Fibroblast of lung (primary cell): ENCODE results near the gene CCDC112. TPM values are rescaled to one million over a fixed set of nuclear protein-coding genes. Genes with fewer than 3 reads are reported as not detected.

ENCODE experiments used
- DNase-seq, 2 donors: peaks; one replicate each; pipeline versions ENCODE4 v3.0.0 to v3.0.0-alpha.2; 2010; ENCODE audit warnings: low read depth in 2 of 2
- H2AFZ ChIP-seq: 2 replicates; pipeline ENCODE4 v1.5.1; 2012; ENCODE audit warnings: low read length, control low read depth, inconsistent platforms
- H3K27ac ChIP-seq: 2 replicates; pipeline ENCODE4 v1.5.1; 2011; ENCODE audit warnings: low read length, control low read depth; ENCODE audit not compliant: insufficient read depth
- H3K27me3 ChIP-seq: 2 replicates; pipeline ENCODE4 v1.5.1; 2011; ENCODE audit warnings: mild to moderate bottlenecking, low read length; ENCODE audit not compliant: control insufficient read depth, insufficient read depth
- H3K36me3 ChIP-seq: 2 replicates; pipeline ENCODE4 v1.5.1; 2011; ENCODE audit warnings: low read length; ENCODE audit not compliant: control insufficient read depth, insufficient read depth
- H3K4me1 ChIP-seq: 2 replicates; pipeline ENCODE4 v1.5.1; 2011; ENCODE audit warnings: low read length; ENCODE audit not compliant: control insufficient read depth, insufficient read depth; ENCODE audit errors: extremely low read depth
- H3K4me2 ChIP-seq: 2 replicates; pipeline ENCODE4 v1.5.1; 2011; ENCODE audit warnings: low read length, control low read depth; ENCODE audit not compliant: insufficient read depth; ENCODE audit errors: extremely low read depth
- H3K4me3 ChIP-seq, 4 experiments: fragments of 200-600 bp in 1 of 4; sonication (generic) in 1 of 4; replicated peaks in 1 of 4; 2 replicates each; pipeline ENCODE4 v1.5.1; 2011 to 2016; ENCODE audit warnings: low read length in 4 of 4, low read depth in 3 of 4, mild to moderate bottlenecking in 3 of 4, control low read depth in 2 of 4, inconsistent platforms in 1 of 4, mixed read lengths in 1 of 4; ENCODE audit not compliant: insufficient read depth in 1 of 4; ENCODE audit errors: control extremely low read depth in 1 of 4
- H3K79me2 ChIP-seq: 2 replicates; pipeline ENCODE4 v1.5.1; 2012; ENCODE audit warnings: mild to moderate bottlenecking, low read length, inconsistent platforms; ENCODE audit not compliant: control insufficient read depth, insufficient read depth
- H3K9ac ChIP-seq: 2 replicates; pipeline ENCODE4 v1.5.1; 2011; ENCODE audit warnings: mild to moderate bottlenecking, low read length, control low read depth; ENCODE audit not compliant: insufficient read depth
- H3K9me3 ChIP-seq: 2 replicates; pipeline ENCODE4 v1.5.1; 2012; ENCODE audit warnings: low read depth, low read length; ENCODE audit not compliant: control insufficient read depth, insufficient read depth
- H4K20me1 ChIP-seq: 2 replicates; pipeline ENCODE4 v1.5.1; 2011; ENCODE audit warnings: low read length; ENCODE audit not compliant: control insufficient read depth, insufficient read depth; ENCODE audit errors: extremely low read depth
- EZH2 ChIP-seq: IDR thresholded peaks from 2 replicates; pipeline ENCODE4 v1.5.1; 2012; ENCODE audit warnings: low read length, control low read depth, mild to moderate bottlenecking; ENCODE audit errors: missing control alignments
- polyA plus RNA-seq, 2 donors: library from polyadenylated mRNA; depleted of rRNA in 1 of 2; stranded (reverse) in 1 of 2; unstranded in 1 of 2; fragments of >200 nt; gene quantifications; 2 replicates each; pipeline ENCODE4 v1.2.1, GENCODE V29; 2011 to 2012; ENCODE audit warnings: missing spikeins in 1 of 2
- total RNA-seq: library from RNA; depleted of rRNA; stranded (reverse); fragments of >200 nt; gene quantifications from 2 replicates; pipeline ENCODE4 v1.2.1, GENCODE V29; 2014
- TF ChIP-seq, protein P1 (sequence below), 2 donors: IDR thresholded peaks in 1 of 2; conservative IDR thresholded peaks in 1 of 2; 1 replicate in 1 of 2; 2 replicates in 1 of 2; pipeline ENCODE4 v1.5.1; 2011 to 2012; ENCODE audit warnings: low read length in 2 of 2, control low read depth in 1 of 2, inconsistent platforms in 1 of 2, low read depth in 1 of 2, mild to moderate bottlenecking in 1 of 2

CCDC112 gene
- total and polyA plus RNA-seq, 2 donors (not counting 1 experiment from before 2014, with no cell fraction given), result 5.7 to 13.7 TPM

DNA sequence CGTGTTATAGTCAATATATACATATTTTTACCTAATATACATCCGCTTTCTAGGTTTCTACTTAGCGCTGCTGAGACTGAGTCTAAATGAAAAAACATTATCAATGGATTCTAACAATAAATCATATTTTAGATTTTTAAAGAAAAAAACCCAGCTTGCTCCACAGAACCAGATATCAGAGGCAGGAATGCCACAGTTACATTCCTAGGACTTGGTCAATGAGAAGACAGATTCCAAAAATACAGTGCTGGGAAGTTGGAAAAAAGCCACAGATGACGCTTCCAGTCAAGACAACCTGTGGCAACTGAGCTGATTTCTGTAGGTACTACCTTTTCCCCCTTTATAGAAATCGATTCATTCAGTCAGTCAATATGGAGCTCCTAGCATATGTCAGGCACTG lies 577 bp upstream of the CCDC112 start:
- Histone ChIP-seq H3K27ac (no peak overlapping the region), H2AFZ (no peak overlapping the region), H4K20me1 (no peaks in the 10 kb centered on the region), H3K4me1 (no peaks in the 10 kb centered on the region), H3K79me2 (peaks cover 19% of the 10 kb centered on the region), H3K36me3 (peaks cover 1% of the 10 kb centered on the region), H3K4me2 (peak overlapping the region; percentile 57), H3K27me3 (no peaks in the 10 kb centered on the region), H3K9me3 (no peaks in the 10 kb centered on the region), H3K9ac (no peak overlapping the region), H3K4me3 (peak overlapping the region in 2 of 4 experiments; percentile 22 to 40)
- TF ChIP-seq EZH2, result no peak
- TF ChIP-seq, protein P1, sequence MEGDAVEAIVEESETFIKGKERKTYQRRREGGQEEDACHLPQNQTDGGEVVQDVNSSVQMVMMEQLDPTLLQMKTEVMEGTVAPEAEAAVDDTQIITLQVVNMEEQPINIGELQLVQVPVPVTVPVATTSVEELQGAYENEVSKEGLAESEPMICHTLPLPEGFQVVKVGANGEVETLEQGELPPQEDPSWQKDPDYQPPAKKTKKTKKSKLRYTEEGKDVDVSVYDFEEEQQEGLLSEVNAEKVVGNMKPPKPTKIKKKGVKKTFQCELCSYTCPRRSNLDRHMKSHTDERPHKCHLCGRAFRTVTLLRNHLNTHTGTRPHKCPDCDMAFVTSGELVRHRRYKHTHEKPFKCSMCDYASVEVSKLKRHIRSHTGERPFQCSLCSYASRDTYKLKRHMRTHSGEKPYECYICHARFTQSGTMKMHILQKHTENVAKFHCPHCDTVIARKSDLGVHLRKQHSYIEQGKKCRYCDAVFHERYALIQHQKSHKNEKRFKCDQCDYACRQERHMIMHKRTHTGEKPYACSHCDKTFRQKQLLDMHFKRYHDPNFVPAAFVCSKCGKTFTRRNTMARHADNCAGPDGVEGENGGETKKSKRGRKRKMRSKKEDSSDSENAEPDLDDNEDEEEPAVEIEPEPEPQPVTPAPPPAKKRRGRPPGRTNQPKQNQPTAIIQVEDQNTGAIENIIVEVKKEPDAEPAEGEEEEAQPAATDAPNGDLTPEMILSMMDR (conservative IDR thresholded peaks at IDR 0.05 in 1 of 2, IDR thresholded peaks at IDR 0.05 in 1 of 2; ENCODE audit: low read depth in 1 of 2, low read length in 2 of 2), result no peak
- peak in 1 of 2 donors; percentile 56 for DNase-seq

DNA sequence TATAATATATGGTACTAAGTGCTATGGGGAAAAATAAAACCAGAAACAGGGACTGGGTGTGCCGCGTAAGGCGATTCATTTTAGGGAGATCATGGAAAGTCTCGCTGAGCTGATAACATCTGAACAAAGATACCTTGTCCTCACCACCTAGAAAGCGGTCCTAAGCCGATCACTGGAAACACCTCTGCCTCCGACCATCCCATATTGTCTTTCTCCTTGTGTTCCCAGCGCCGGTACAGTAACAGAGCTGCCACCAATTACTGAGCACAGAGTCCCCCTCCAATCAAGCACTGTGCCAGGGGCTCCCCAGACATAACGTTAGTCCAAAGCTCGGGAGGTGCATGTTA lies 704 bp downstream of the CCDC112 start:
- no peak for TF ChIP-seq EZH2
- TF ChIP-seq, protein P1 (conservative IDR thresholded peaks at IDR 0.05 in 1 of 2, IDR thresholded peaks at IDR 0.05 in 1 of 2; ENCODE audit: low read depth in 1 of 2, low read length in 2 of 2), result no peak
- H3K27ac ChIP-seq, result peak overlapping the region; percentile 14

DNA sequence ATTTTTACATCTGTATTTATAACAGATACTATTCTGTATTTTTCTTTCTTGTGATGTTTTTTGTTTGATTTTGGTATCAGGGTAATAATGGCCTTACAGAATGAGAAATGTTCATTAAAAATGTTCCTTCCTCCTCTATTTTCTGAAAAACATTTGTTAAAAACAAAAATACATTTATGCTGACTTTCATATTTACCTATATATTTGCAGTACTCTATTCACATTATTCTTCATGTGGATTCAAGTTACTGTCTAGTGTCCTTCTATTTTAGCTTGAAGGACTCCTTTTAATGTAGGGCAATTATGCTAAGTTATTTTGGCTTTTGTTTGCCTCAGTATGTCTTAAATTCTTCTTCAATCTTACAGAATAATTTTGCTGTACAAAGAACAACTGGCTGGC lies 5.1 kb downstream of the CCDC112 start:
- peaks cover 1% of the 10 kb centered on the region for H3K36me3 ChIP-seq
- H3K4me2 ChIP-seq, result no peak overlapping the region
- no peak overlapping the region for H2AFZ ChIP-seq
- H4K20me1 ChIP-seq, result no peaks in the 10 kb centered on the region
- no peak overlapping the region for H3K9ac ChIP-seq
- no peak overlapping the region for H3K27ac ChIP-seq
- no peak for DNase-seq
- peaks cover 19% of the 10 kb centered on the region for H3K79me2 ChIP-seq
- no peaks in the 10 kb centered on the region for H3K27me3 ChIP-seq
- H3K9me3 ChIP-seq, result no peaks in the 10 kb centered on the region
- TF ChIP-seq EZH2, result no peak
- TF ChIP-seq, protein P1 (conservative IDR thresholded peaks at IDR 0.05 in 1 of 2, IDR thresholded peaks at IDR 0.05 in 1 of 2; ENCODE audit: low read depth in 1 of 2, low read length in 2 of 2), result no peak
- H3K4me1 ChIP-seq, result no peaks in the 10 kb centered on the region
- no peak overlapping the region for H3K4me3 ChIP-seq

More for the DNA sequence above, 704 bp downstream of the CCDC112 start:
- no peaks in the 10 kb centered on the region for H3K4me1 ChIP-seq
- H4K20me1 ChIP-seq, result no peaks in the 10 kb centered on the region
- peak overlapping the region; percentile 17 for H3K9ac ChIP-seq
- DNase-seq, result no peak
- no peaks in the 10 kb centered on the region for H3K27me3 ChIP-seq
- H3K4me3 ChIP-seq, result peak overlapping the region; percentile 57 to 86 (median 80)
- H2AFZ ChIP-seq, result peak overlapping the region; percentile 79
- peaks cover 19% of the 10 kb centered on the region for H3K79me2 ChIP-seq
- peaks cover 1% of the 10 kb centered on the region for H3K36me3 ChIP-seq
- H3K9me3 ChIP-seq, result no peaks in the 10 kb centered on the region
- H3K4me2 ChIP-seq, result peak overlapping the region; percentile 88
